Measurements from ENCODE around the gene CARD14. TPM values are rescaled to one million over a fixed set of nuclear protein-coding genes. Genes with fewer than 3 reads are reported as not detected.

Gene CARD14
- total and polyA plus RNA-seq, 12 donors, result 0.30 to 3.4 (median 1.1) TPM

DNA sequence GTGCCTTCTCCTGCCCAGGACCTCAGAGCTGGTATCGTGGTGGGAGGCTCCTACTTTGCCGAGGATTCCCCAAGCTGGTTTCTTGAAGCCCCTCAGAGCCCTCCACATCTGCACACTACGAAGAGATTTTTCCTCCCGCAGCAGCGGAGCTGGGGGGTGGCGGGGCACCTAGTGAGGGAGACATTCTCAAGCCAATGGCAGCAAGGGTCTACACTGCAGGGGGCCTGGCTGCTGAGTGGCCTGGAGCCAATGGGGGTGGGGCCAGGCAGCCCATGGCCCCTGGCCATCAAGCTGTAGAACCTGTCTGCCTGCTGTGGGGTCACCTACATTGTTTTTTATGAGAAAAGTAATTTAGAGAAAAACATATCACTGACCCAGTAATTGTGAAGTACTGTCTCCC lies 55.4 kb downstream of the CARD14 start:
- DNase-seq, result no peak
- TF ChIP-seq CTCF (IDR thresholded peaks at IDR 0.05) (no peak), POLR2A (IDR thresholded peaks at IDR 0.05) (no peak)
- H3K9me3 ChIP-seq (replicated peaks in 1 of 3), result no peaks in the 10 kb centered on the region
- no peak overlapping the region for H3K4me3 ChIP-seq
- H3K27me3 ChIP-seq, result no peaks in the 10 kb centered on the region
- H3K36me3 ChIP-seq (replicated peaks in 1 of 2), result peaks cover 0 to 25% of the 10 kb centered on the region in 2 donors
- H3K4me1 ChIP-seq (replicated peaks in 1 of 2), result peaks cover 10 to 12% of the 10 kb centered on the region in 2 donors
- intact Hi-C loops (cut with DNase I), result no loop called here
- WGBS, 4 donors, result 88 to 93% (median 91%) methylated on average over 6 of the region's 6 CpGs
- H3K27ac ChIP-seq, result no peak overlapping the region

DNA sequence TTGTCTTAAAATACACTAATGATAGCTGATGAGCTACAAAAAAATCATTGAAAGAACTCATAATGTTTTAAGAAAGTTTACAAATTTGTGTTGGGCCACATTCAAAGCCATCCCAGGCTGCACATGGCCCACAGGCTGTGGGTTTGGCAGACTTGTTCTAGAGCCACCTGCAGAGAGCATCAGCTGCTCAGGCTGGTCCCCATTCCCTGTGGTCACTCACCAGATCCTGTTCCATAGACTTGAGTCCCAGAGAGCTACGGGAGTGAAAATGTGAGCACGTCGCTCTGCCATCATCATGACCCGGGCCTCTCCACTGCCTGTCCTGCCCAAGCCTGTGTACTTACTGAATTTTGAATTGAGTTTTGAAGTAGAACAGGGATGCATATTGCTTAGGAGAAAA lies 57.3 kb downstream of the CARD14 start:
- WGBS, 4 donors, result 93 to 98% (median 95%) methylated on average over 4 of the region's 4 CpGs

DNA sequence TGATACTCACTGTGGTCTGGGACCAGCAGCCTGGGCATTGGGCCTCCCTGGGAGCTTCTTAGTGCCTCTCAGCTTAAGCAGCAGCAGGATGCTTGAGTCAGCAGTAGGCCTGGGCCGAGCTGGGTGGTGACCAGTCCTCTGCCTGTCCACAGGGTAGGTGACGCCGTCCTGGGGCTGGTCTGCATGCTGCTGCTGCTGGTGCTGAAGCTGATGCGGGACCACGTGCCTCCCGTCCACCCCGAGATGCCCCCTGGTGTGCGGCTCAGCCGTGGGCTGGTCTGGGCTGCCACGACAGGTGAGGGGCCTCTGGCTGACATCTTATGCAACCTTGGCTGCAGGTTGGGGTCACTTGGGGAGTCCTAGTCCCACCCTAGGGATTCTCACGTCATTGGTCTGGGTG lies 57.8 kb downstream of the CARD14 start:
- peaks cover 0 to 10% (median 0%) of the 10 kb centered on the region in 3 donors for H3K9me3 ChIP-seq (replicated peaks in 1 of 3)
- DNase-seq, result peak in 1 of 7 donors; percentile 6
- peaks cover 0 to 25% of the 10 kb centered on the region in 2 donors for H3K36me3 ChIP-seq (replicated peaks in 1 of 2)
- H3K4me3 ChIP-seq, result no peak overlapping the region
- no peak overlapping the region for H3K27ac ChIP-seq
- 93 to 100% (median 95%) methylated on average over 2 to 11 of the region's 11 CpGs for WGBS, 4 donors
- H3K27me3 ChIP-seq, result no peaks in the 10 kb centered on the region
- intact Hi-C loops (cut with DNase I), result no loop called here
- TF ChIP-seq CTCF (IDR thresholded peaks at IDR 0.05), result no peak
- no peak for TF ChIP-seq POLR2A (IDR thresholded peaks at IDR 0.05)
- H3K4me1 ChIP-seq (replicated peaks in 1 of 2), result peaks cover 5 to 7% of the 10 kb centered on the region in 2 donors

More for the DNA sequence above, 57.3 kb downstream of the CARD14 start:
- Histone ChIP-seq H3K36me3 (replicated peaks in 1 of 2) (peaks cover 0 to 25% of the 10 kb centered on the region in 2 donors), H3K27ac (no peak overlapping the region), H3K4me3 (no peak overlapping the region), H3K27me3 (no peaks in the 10 kb centered on the region), H3K4me1 (replicated peaks in 1 of 2) (peaks cover 5 to 7% of the 10 kb centered on the region in 2 donors), H3K9me3 (replicated peaks in 1 of 3) (peaks cover 0 to 5% (median 0%) of the 10 kb centered on the region in 3 donors)
- no peak for DNase-seq
- TF ChIP-seq POLR2A (IDR thresholded peaks at IDR 0.05), result no peak
- TF ChIP-seq CTCF (IDR thresholded peaks at IDR 0.05), result no peak
- intact Hi-C loops (cut with DNase I), result no loop called here

DNA sequence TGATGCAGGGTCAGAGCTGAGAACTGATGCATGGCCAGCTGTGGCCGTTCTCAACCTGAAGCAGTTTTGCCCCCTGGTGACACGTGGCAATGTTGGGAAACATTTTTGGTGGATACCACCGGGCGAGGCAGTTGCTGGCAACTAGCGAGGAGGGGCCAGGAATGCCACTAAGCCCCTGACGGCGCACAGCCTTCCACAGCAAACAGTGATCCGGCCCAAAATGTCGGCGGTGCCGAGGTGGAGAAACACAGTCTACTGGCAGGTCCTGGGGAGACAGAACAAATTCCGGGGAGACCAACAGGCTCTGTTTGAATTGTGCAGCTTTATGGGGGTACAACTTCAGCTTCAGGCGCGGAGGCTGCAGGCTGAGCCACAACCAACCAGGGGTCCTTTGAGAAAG lies 58.6 kb downstream of the CARD14 start:
- 90 to 96% (median 95%) methylated on average over 12 to 14 of the region's 14 CpGs for whole genome bisulfite sequencing, 4 donors
- intact Hi-C loops (cut with DNase I), result no loop called here
- Histone ChIP-seq H3K27ac (no peak overlapping the region), H3K4me1 (replicated peaks in 1 of 2) (peaks cover 5 to 7% of the 10 kb centered on the region in 2 donors), H3K4me3 (no peak overlapping the region), H3K27me3 (no peaks in the 10 kb centered on the region), H3K36me3 (replicated peaks in 1 of 2) (peaks cover 0 to 21% of the 10 kb centered on the region in 2 donors), H3K9me3 (replicated peaks in 1 of 3) (peaks cover 0 to 11% (median 0%) of the 10 kb centered on the region in 3 donors)
- TF ChIP-seq POLR2A (IDR thresholded peaks at IDR 0.05) (no peak), CTCF (IDR thresholded peaks at IDR 0.05) (no peak)
- peak in 1 of 7 donors; percentile 5 for DNase-seq
